Measurements from ENCODE around the gene BRMS1L.

GRCh38 chr14:35851823-35852222 is 25.7 kb downstream of the BRMS1L start:
- TF ChIP-seq CTCF (IDR thresholded peaks at IDR 0.05) (no peak), POLR2A (IDR thresholded peaks at IDR 0.05) (no peak)

Data from transverse colon (tissue), 3 donors.